ENCODE results near the gene ISLR.

Gene ISLR

DNA sequence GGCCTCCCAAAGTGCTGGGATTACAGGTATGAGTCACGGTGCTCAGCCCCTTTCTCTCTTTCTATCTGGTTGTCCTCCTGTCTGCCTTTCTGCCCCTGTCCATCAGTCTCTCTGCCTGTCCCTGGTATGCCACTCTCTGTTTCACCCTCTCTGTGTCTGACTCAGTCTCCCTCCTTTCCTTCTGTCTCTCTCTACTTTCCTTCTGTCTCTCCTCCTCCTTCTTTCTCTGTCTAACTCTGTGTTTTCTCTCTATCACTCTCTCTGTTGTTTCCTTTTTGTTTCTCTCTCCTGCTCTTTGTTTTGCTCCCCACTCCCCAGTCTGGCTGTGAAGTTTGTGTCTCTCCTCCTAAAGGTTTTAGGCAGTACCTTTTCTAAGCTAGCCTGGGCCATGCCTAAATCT lies 38.1 kb downstream of the ISLR start:
- DNase-seq (ENCODE audit: low read depth): no peak

DNA sequence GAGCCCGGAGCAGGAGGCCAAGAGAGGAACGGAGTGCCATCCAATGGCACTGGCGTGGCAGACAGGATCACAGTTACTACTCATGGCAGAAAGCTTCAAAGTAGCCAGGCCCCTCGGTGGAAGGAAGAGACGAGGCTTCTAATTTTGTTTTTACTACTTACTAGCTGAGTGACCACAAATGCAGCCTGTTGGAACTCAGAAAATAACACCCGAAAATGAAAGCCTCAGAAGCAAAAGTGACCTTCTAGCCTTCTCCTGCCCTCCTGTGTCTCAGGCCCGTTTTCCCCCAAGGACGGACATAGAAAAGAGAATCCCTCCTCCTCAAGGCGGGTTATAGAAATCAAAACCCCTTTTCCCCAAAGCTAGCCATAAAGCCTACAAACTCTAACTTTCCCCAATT lies 39.0 kb downstream of the ISLR start:
- DNase-seq (ENCODE audit: low read depth): no peak

- no peak for DNase-seq (ENCODE audit: low read depth)
These were observed 40.4 kb downstream of the ISLR start for GRCh38 chr15:74213858-74214284.

DNA sequence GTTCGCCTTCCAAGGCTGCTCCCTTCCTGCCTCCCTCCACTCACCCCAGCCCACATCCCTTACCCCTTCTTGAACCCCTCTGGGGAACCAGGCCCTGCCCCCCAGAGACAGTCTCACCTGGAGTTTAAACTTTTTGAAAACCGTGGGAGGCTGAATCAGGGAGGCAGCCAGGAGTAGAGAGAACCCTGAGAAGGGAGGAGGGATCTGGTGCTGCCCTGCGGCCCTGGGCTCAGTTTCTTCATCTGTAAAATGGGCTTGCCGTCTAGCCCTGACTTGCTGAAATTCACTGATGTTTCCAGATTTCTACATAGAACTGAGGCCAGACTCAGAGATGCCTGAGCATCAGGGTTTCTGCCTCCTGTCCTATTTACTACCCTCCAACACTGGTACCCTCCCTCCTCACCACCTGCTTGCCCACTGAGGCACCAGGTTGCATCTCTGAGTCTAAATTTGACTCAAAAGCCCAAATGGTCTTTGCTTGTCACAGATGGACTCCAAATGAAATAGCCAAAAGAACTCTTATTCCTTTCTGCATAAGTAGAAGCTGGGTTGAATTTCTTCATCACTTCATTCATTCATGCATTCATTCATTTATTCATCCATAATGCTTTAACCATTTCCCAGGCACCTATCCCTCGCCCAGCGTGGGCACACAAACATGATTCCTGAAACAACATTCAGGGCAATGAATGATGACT lies 41.0 kb downstream of the ISLR start:
- DNase-seq (ENCODE audit: low read depth): no peak

- no peak for DNase-seq (ENCODE audit: low read depth)
These were observed 42.4 kb downstream of the ISLR start for GRCh38 chr15:74215958-74216357.

- DNase-seq (ENCODE audit: low read depth): no peak
These were observed 43.4 kb downstream of the ISLR start for GRCh38 chr15:74216949-74217348.

- DNase-seq (ENCODE audit: low read depth): no peak
These were observed 44.7 kb downstream of the ISLR start for GRCh38 chr15:74217907-74218885.

GRCh38 chr15:74220475-74221248 lies 47.2 kb downstream of the ISLR start:
- DNase-seq (ENCODE audit: low read depth): no peak

GRCh38 chr15:74221399-74222239 lies 48.1 kb downstream of the ISLR start:
- DNase-seq (ENCODE audit: low read depth): no peak

DNA sequence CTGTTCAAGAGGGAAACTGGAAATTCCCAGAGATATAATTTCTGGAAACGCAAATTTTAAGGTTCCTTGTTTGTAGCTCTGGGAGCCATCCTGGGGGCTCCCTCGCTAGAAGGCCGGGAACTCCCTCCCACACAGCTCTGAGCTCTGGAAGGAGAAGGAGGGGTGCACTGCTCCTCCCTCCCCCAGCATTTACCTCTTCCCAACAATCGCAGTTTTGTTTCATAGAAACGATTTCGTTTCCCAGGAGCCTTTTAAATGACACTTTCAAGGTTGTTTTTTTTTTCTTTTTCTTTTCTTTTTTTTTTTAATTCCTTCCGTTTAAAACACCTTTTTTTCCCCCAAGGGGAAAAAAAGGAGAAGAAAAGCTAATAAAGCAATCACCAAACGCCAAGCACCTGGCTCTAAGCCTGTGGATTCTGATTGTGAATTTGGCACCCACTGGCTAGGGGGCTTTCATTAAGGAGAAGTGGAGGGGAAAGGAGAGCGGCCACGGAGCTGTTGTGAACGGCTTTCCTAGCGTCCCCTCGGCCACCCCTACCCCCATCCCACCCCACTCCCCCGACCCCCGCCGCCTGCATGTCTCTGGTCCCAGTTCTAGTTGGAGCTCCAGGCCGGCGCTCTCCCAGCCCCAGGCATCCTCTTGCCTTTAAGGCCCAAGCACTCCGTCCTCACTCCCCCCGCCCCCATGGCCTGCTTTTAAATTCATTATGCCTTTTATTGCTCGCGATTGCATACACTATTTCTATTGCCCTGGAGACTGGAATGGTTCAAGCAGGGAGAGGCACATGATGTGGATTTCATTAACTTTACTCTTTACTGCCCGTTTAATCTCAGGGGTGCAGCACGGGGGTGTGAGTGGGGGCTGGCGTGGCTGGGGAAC lies 49.0 kb downstream of the ISLR start:
- no peak for DNase-seq (ENCODE audit: low read depth)

GRCh38 chr15:74225928-74226327 lies 52.4 kb downstream of the ISLR start:
- no peak for DNase-seq (ENCODE audit: low read depth)
